DMS153 (cell line): ENCODE data around the gene XPNPEP3.

ENCODE experiments used
- DNase-seq: peaks from one replicate; lab custom pipeline; 2025; lab: John Stamatoyannopoulos, UW

XPNPEP3 gene

GRCh38 chr22:40950962-40951794 lies 94.2 kb downstream of the XPNPEP3 start, which contains the start of gene RBX1:
Gene RBX1 (plus strand): TSS chr22:40951378. CDS start chr22:40951399, 21 bp downstream.
- peak; percentile 94 for DNase-seq

- no peak for DNase-seq
These were observed 95.1 kb downstream of the XPNPEP3 start for GRCh38 chr22:40951795-40952605.

DNA sequence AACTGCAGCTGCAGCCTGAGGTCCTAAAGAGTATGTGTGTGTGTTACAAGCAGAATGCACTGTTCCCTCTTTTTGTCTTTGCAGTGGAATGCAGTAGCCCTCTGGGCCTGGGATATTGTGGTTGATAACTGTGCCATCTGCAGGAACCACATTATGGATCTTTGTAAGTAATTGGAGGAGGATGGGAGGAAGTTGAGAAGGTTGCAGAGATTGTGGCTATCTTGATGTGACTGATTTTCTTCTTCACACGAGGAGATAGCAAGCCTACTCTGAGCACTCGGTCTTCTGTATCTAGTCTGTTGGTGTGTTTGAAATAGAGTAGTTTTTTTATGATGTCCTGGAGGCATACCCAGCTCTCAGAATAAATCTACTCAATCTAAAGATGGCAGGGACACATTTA lies 96.5 kb downstream of the XPNPEP3 start:
- DNase-seq = no peak

GRCh38 chr22:40954113-40954512 lies 97.2 kb downstream of the XPNPEP3 start:
- no peak for DNase-seq

DNA sequence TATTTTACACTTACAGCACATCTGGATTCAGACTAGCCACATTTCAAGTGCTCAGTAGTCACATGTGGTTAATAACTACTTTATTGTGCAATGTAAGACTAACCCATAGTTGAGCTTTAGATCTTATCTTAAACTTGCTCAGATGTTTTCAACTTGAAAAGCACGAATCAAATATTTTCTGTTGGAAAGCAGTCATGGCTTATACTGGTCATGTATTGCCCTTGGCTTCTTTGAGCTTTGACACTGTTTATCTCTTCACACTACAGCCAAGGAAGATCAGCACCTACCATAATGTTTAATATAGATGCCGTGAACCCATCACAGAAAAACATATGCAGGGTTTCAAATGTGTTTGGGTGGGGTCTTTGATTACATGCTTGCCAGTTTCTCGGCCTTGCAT lies 98.6 kb downstream of the XPNPEP3 start:
- DNase-seq = no peak

- DNase-seq = no peak
These were observed 100.7 kb downstream of the XPNPEP3 start for GRCh38 chr22:40957601-40958000.

DNA sequence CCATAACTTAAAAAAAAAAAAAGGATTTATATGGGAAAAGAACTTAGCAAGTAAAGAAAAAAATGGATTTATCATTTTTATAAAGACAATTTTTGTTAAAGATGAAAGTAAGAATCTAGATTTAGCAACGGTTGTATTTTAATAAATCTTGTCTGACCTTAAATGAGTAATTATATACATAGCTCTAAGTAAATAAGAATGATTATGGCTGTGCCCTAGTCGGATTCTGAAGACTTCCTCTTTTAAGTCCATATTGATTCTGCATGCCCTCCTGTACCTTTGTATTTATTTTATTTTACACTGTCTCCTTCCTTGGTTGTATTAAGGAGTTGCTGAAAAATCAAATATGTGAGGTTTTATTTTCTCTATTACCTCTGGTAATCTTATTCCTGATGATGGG lies 101.4 kb downstream of the XPNPEP3 start:
- DNase-seq = no peak

DNA sequence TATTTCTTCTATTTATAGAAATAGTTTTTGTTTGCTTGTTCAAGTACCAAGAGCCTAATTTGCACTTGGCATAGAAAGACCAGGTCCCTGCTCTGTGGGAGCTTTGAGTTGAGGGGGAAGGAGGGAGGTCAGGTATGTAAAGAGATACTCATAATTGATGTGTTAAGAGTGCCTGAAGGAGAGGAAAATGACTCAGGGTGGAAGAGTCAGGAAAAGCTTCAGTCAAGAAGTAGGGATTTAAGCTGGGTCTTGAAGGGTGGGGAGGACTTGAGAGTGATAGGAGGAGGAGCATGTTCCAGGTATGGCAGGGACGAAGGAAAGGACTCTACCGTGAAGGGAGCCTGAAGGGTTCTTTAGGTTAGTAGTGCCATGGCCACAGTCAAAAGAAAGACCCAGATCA lies 103.2 kb downstream of the XPNPEP3 start:
- no peak for DNase-seq

DNA sequence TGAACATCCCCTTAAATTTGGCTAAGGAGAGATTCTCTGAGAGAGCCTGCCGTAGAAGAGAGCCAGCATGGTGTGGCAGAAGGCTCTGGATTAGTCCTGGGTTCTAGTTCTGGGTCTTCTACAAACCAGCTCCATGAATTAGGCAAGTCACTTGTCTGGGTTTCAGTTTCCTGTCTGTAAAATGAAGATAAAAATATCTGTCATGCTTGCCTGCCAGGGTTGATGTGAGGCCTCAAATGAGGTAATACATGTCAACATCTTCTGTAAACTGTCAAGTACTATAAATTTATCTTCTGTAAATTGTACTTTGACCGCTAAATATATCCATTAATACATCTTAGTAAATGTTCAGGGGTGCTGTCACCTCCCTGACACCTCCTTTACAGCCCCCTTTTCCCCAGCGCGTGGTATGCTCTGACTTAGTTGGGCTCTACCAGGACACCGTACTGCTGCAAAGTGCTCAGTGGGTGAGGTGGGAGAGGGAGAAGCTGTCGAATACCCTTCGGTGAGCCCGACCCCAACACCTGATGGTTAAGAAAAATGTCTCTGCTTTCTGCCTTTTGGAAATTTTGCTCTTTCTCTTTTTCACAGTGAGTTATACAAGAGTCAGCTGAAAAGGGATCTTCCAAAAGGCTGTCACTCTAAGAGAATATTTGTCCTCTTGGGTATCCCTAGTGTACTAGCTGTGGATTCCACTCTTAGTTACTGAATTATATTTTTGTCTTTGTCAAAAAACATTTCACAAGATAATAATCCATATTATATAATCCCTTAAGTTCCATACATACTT lies 109.2 kb downstream of the XPNPEP3 start:
- no peak for DNase-seq

DNA sequence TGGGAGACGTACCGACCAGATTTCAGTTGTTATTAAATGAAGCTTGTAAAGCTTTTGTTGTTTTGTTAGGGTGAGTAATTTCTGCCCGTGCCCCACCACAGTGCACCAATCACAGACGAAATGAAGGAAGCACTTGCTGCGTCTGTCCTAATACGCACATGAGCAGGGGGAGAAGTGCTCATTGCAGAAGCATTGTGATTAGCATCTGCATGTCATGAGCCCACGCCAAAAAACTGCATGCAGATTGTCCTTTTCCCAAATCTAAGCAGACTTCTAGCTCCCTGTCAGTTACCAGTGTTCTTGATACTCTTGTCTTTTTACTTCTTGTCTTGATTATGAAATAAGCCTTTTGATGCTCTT lies 109.8 kb downstream of the XPNPEP3 start:
- no peak for DNase-seq

DNA sequence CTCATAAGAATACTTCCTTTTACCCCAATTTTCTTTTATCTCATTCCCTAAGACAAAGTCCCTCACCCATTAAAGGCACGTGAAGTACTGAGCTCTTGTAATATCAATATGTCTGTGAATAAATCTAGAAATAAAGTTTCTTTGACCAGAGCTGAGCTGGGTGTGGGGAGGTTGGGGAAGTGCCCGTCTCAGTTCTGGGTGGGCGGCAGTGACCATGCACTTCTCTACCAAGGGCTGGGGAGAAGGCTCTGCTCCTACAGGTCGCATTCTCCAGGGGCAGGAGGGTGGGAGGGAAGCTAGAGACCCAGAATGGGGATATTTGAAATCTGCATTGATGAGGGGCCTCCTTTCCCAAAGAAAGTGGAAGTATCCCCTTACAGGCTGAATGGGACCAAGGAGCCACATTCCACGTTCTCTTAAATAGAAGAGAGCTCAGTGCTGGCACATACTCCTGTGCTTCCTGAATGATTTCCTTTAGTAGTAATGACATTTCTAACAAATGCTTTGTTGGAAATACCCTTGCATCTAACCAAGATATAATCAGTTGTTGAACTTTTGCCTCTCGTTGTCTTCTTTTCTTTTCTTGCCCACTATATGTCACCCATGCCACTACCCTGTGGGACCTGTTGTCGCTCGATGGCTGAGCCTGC lies 110.3 kb downstream of the XPNPEP3 start:
- DNase-seq = no peak

DNA sequence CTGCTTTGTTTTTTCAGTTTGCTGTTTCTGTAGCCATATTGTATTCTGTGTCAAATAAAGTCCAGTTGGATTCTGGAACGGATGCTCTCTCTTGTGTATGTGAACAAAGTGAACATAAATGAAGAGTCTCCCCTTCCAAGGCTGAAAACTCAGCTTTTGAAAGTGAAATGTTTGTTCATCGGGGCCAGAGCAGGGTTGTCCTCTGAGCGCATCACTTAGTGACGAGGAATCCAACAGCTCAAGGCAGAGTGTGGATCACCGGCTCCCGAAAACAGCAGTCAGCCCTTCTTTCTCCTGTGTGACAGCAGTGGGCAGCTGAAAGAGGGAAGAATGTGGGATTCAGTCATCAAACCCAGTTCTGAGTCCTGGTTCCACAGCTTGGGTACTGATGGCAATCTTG lies 115.6 kb downstream of the XPNPEP3 start:
- DNase-seq = no peak

DNA sequence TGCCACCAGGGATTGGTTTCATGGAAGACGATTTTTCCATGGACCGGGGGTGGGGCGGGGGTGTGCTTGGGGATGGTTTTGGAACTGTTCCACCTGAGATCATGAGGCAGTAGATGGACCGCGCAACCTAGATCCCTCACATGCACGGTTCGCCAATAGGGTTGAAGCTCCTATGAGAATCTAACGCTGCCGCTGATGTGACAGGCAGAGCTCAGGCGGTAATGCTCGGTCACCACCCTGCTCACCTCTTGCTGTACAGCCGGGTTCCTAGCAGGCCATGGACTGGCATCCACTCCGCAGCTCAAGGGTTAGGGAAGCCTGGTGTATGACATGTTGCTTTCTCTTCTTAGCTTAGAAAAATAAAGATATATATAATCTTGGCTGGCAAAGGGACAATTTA lies 116.2 kb downstream of the XPNPEP3 start:
- DNase-seq = no peak

DNA sequence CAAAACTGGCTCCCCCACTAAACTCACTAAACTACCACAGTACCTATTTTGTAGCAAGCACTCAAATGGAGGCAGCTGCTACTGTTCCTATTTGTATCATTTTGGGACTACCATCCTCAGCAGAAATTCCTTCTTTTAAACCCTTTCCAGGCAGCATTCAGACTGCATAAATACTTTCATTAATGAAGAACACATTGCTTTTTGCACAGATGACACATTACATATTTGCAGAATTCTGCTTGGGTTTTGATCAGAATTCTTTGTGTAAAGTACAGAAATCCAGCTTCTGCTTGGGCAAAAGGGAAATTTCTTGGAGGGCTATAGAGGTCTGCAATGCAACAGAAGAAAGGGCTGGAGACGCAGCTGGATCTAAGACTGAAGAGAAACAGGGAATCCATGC lies 118.4 kb downstream of the XPNPEP3 start:
- no peak for DNase-seq

DNA sequence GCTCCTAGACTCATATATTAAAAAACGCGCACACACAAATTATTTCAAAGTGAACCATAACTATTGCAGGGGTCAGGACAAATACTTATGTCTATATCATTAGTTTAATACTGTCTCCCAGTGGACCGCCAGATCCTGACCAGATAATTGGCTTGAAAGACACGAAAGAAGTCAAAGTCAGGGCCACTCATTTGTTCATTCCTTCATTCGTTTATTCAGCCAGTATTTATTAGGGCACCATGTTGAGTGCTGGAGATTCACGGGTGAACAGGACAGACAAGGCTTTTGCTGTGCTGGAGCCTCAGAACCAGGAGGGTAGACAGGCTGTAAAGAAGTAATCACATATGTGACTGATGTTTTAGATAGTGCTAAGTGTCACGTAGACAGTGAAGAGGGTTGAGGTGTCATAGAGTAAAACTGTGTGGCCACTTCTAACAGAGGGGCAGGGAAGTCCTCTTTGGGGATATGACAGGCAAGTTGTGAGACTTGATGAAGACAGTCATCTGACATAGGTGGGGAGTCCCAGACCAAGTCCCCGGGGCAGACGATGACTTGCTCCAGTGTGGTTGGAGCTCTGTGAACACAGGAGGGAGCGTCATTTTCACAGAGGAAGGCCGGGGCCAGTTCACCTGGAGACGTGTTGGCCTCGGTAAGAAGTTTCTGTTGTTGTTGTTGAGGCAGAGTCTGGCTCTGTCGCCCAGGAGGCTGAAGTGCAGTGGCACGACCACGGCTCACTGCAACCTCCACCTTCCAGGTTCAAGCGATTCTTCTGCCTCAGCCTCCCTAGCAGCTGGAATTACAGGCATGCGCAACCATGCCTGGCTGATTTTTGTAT lies 120.1 kb downstream of the XPNPEP3 start:
- no peak for DNase-seq

DNA sequence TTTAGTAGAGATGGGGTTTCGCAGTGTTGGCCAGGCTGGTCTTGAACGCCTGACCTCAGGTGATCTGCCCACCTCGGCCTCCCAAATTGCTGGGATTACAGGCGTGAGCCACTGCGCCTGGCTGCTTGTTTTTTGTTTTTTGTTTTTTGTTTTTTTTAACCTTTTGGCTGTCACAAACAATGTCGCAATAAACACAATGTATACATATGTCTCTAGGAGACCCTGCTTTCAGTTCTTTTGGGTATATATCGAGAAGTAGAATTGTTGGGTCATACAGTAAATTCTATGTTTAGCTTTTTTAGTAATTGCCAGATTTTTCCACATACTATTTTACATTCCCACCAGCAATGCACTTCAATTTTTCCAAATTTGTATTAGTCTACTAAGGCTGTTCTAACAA lies 122.2 kb downstream of the XPNPEP3 start:
- no peak for DNase-seq

DNA sequence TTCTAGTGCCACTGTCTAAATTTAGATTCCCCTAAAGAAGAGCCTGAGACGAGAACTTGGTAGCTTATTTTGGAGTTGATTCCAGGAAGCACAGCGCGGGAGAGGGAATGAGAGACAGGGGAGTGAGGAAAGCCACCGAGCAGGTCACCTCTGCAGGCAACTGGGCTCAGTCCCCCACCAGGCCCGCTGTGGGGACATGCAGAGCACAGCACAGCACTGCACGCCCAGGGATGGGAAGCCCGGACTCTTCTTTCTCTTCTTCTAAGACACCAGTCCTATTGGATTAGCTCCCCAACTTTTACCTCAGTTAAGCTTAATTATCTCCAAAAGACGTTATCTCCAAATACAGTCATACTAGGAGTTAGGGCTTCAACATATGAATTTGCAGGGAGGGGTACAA lies 122.9 kb downstream of the XPNPEP3 start:
- DNase-seq = no peak
